ENCODE results near the gene ARHGAP29. TPM values are rescaled to one million over a fixed set of nuclear protein-coding genes. Genes with fewer than 3 reads are reported as not detected.

Gene ARHGAP29
- polyA plus RNA-seq, 1 donor (not counting 4 experiments of a cell fraction or from before 2014, with no cell fraction given), result 79.7 TPM

DNA sequence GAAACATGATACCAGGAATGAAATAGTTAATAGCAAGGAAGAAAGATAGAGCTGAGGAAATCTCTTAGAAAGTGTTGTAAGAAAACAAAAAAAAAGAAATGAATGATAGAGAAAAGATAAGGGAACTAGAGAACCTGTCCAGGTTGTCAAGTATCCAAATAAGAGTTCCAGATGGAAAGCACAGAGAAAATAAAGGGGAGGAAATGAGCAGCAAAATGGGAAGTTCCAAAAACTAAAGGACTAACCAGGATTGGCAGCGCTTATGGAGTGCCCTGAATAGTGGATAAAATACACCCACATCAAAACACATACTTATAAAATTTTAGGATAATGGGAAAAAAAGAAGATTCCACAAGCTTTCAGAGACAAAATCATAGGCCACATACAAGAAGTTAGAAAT is 55.2 kb downstream of the ARHGAP29 start:
- no peak overlapping the region for H3K4me3 ChIP-seq (ENCODE audit: control insufficient read depth in 2 of 3, extremely low read depth in 1 of 3, insufficient read depth in 2 of 3, low read depth in 1 of 3, low read length in 3 of 3)
- H4K20me1 ChIP-seq (ENCODE audit: control insufficient read depth, extremely low read depth, insufficient read depth, low read length), result no peaks in the 10 kb centered on the region
- no peak for DNase-seq (ENCODE audit: low read depth, low spot score)
- no peaks in the 10 kb centered on the region for H3K9me3 ChIP-seq (ENCODE audit: control insufficient read depth, low read depth, low read length)
- peaks cover 35 to 48% of the 10 kb centered on the region in 2 experiments for H3K36me3 ChIP-seq (ENCODE audit: control insufficient read depth in 2 of 2, extremely low read depth in 1 of 2, insufficient read depth in 2 of 2, low read length in 2 of 2)
- H3K9ac ChIP-seq (ENCODE audit: control insufficient read depth, extremely low read depth, insufficient read depth, low read length), result no peak overlapping the region
- H3K79me2 ChIP-seq (ENCODE audit: control insufficient read depth, insufficient read depth, low read length), result peaks cover 7% of the 10 kb centered on the region
- H3K4me1 ChIP-seq (ENCODE audit: control insufficient read depth, extremely low read depth, insufficient read depth, low read length), result no peaks in the 10 kb centered on the region
- H3K27ac ChIP-seq (ENCODE audit: control insufficient read depth, insufficient read depth, low read length), result no peak overlapping the region
- dilution Hi-C loops (cut with MboI; ENCODE audit: extremely low pct_ligation_motif_present, low sequenced_read_pairs), result no loop called here
- no peaks in the 10 kb centered on the region for H3K27me3 ChIP-seq (ENCODE audit: control insufficient read depth, extremely low read depth, insufficient read depth, low read length)
- H3K4me2 ChIP-seq (ENCODE audit: control insufficient read depth, extremely low read depth, insufficient read depth, low read depth, low read length), result no peak overlapping the region
- TF ChIP-seq, protein P1, sequence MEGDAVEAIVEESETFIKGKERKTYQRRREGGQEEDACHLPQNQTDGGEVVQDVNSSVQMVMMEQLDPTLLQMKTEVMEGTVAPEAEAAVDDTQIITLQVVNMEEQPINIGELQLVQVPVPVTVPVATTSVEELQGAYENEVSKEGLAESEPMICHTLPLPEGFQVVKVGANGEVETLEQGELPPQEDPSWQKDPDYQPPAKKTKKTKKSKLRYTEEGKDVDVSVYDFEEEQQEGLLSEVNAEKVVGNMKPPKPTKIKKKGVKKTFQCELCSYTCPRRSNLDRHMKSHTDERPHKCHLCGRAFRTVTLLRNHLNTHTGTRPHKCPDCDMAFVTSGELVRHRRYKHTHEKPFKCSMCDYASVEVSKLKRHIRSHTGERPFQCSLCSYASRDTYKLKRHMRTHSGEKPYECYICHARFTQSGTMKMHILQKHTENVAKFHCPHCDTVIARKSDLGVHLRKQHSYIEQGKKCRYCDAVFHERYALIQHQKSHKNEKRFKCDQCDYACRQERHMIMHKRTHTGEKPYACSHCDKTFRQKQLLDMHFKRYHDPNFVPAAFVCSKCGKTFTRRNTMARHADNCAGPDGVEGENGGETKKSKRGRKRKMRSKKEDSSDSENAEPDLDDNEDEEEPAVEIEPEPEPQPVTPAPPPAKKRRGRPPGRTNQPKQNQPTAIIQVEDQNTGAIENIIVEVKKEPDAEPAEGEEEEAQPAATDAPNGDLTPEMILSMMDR (optimal IDR thresholded peaks at IDR 0.05 in 1 of 3, IDR thresholded peaks at IDR 0.05 in 1 of 3, conservative IDR thresholded peaks at IDR 0.05 in 1 of 3; ENCODE audit: extremely low read depth in 1 of 3, insufficient read depth in 2 of 3, low read length in 3 of 3), result no peak
- TF ChIP-seq EZH2 (IDR thresholded peaks at IDR 0.05; ENCODE audit: low read length), result no peak
- H3K9me1 ChIP-seq (ENCODE audit: control insufficient read depth, extremely low read depth, insufficient read depth, low read length), result no peaks in the 10 kb centered on the region
- FAIRE-seq, result no peak
- no peak overlapping the region for H2AFZ ChIP-seq (ENCODE audit: control insufficient read depth, low read length)

DNA sequence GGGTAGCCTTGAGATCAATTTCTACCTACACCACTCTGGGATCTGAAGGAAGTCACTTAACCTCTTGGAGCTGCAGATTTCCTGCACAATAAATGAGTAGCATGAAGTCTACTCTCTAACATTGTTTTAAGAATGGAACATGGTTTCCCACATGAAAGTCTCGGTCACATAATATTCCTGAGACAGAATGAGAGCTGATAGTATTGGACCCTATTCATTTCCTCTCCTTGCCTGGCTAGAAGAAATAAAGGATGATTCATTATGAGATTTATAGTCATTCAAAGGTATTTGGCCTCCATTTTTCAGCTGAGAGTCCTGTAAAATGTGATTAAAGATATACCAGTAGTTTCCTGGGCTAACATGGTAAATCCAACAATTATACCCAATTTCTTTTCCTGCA is 56.7 kb downstream of the ARHGAP29 start:
- TF ChIP-seq, protein P1 (optimal IDR thresholded peaks at IDR 0.05 in 1 of 3, IDR thresholded peaks at IDR 0.05 in 1 of 3, conservative IDR thresholded peaks at IDR 0.05 in 1 of 3; ENCODE audit: extremely low read depth in 1 of 3, insufficient read depth in 2 of 3, low read length in 3 of 3), result no peak
- no peak for TF ChIP-seq EZH2 (IDR thresholded peaks at IDR 0.05; ENCODE audit: low read length)

More for the DNA sequence above, 56.7 kb downstream of the ARHGAP29 start:
- Histone ChIP-seq H3K27ac (ENCODE audit: control insufficient read depth, insufficient read depth, low read length) (no peak overlapping the region), H3K27me3 (ENCODE audit: control insufficient read depth, extremely low read depth, insufficient read depth, low read length) (no peaks in the 10 kb centered on the region), H3K4me1 (ENCODE audit: control insufficient read depth, extremely low read depth, insufficient read depth, low read length) (no peaks in the 10 kb centered on the region), H2AFZ (ENCODE audit: control insufficient read depth, low read length) (no peak overlapping the region), H3K79me2 (ENCODE audit: control insufficient read depth, insufficient read depth, low read length) (peaks cover 7% of the 10 kb centered on the region), H4K20me1 (ENCODE audit: control insufficient read depth, extremely low read depth, insufficient read depth, low read length) (no peaks in the 10 kb centered on the region), H3K9ac (ENCODE audit: control insufficient read depth, extremely low read depth, insufficient read depth, low read length) (no peak overlapping the region), H3K9me1 (ENCODE audit: control insufficient read depth, extremely low read depth, insufficient read depth, low read length) (no peaks in the 10 kb centered on the region), H3K4me2 (ENCODE audit: control insufficient read depth, extremely low read depth, insufficient read depth, low read depth, low read length) (no peak overlapping the region), H3K4me3 (ENCODE audit: control insufficient read depth in 2 of 3, extremely low read depth in 1 of 3, insufficient read depth in 2 of 3, low read depth in 1 of 3, low read length in 3 of 3) (no peak overlapping the region), H3K36me3 (ENCODE audit: control insufficient read depth in 2 of 2, extremely low read depth in 1 of 2, insufficient read depth in 2 of 2, low read length in 2 of 2) (peaks cover 36 to 43% of the 10 kb centered on the region in 2 experiments), H3K9me3 (ENCODE audit: control insufficient read depth, low read depth, low read length) (no peaks in the 10 kb centered on the region)
- no peak for DNase-seq (ENCODE audit: low read depth, low spot score)
- FAIRE-seq, result no peak
- dilution Hi-C loops (cut with MboI; ENCODE audit: extremely low pct_ligation_motif_present, low sequenced_read_pairs), result no loop called here

All from keratinocyte (primary cell).